SIG-M5 (cell line): ENCODE data around the gene TRPV4.

Experiments used
- DNase-seq: peaks from one replicate; lab custom pipeline; 2025; lab: John Stamatoyannopoulos, UW

Gene TRPV4

DNA sequence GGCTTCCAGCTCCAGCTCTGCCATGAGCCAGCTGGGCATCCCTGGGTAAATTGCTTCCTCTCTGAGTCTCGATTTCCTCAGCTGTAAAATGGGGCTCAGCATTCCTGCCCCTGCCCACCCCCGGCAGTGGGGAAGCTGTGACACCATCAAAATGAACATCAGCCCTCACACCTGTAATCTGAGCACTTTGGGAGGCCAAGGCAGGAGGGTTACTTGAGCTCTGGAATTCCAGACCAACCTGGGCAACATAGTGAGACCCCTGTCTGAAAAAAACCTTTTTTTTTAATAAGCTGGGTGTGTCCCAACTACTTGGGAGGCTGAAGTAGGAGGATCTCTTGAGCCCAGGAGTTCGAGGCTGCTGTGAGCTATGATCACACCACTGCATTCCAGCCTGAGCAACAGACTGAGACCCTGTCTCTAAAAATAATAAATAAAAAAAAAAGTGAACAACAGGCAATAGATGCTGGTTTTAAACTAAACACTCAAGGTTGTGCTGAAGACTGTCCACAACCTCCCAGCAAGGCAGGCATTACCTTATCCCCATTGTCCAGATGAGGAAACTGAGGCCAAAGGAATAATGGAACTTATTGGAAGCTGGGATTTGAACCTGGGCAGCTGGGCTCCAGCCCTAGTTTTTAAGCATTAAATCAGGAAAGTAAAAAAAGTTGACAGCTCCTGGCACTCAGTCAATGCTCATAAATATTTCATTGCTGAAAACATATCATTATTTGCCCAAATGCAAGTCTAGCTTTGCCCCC, 4.3 kb downstream of the TRPV4 start:
- DNase-seq: no peak

DNA sequence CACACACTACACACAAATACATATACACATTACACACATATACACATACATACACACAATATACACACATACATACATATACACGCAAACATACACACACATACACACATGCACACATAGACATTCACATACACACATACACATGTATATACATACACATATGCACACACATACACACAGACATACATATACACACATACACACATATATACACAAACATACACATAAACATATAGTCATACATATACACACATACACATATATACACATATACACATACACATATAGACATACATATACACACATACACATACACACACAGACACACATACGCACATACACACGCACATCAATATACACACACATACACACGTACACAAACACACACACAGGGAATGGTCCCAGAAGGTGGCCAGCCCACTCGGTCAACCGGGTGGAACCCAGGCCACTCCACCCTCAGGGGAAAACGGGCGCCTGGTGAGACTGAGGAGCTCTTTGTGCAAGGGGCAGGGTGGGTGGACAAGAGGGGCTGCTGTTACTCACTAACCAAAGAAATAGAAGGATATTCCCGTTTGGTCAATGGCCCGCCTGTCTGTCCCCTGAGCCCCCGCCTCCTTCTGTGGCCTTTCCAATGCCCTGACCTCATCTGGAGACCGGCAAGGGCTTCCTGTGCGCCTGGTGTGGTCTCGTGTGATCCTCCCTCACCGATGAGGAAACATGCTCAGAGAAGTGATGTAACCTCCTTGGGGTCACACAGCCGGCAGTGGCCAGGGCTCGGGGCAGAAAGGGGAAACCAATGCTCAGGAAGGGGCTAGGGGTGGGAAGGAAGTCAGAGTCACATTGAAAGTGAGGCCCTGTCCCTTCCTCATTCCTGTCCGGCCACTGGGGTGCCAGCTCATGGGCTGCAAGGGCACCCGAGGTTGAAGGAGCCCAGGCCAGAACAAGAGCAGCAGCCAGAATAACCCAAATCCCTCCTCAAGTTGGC, 5.3 kb downstream of the TRPV4 start:
- DNase-seq: no peak

DNA sequence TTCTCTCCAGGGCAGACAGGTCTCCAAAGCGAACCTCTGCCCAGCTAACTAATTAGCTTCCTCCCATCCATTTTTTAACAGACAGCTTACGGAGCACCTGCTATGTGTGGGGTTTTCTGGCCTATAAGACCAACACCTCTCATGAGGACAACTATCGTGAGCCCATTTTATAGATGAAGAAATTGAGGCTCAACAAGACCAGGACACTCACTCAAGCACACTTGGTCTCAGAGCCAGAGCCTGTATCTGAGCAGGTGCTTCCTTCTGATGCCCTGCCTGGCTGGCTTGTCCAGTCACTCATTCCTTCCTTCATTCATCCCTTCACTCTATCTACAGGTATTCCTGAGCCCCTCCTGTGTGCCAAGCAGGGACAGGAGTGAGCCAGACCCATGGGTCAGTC, 6.1 kb downstream of the TRPV4 start:
- no peak for DNase-seq

DNA sequence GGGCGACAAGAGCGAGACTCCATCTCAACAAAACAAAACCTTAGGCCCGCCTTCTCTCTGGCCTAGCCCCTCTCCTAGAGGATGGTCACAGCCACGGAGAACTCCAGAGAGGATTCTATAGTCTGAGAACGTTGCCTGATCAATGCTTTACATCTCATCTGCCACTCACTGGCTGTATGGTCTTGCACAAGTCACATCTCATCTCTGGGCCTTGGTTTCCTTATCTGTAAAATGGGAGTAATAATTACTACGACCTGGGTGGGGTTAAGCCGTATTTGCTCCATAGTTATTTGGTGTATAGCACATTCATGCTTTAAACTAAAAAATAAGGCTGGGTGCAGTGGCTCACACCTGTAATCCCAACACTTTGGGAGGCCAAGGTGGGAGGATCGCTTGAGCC, 8.5 kb downstream of the TRPV4 start:
- DNase-seq: no peak

DNA sequence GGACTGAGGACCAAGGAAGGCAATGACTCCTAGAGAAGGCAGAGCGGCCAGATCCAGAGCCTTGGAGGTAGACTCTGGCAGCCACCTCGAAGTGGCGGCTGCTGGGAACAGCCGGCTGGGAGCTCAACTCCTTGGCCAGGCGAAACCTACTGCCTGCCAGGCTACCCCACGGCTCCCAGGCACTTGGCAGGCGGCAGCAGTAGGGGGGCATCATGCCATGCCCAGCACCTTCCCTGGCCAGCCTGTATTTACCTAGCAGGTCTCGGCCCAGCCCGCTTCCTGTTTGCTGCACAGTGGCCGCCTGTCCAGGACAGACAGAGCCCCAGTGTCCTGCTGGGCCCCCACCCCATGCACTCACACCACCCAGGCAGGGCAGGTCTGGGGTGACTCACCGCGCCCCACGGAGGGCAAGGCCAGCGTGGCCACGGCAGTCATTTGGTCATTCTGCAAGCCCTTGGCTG, 10.2 kb downstream of the TRPV4 start:
- DNase-seq: no peak

DNA sequence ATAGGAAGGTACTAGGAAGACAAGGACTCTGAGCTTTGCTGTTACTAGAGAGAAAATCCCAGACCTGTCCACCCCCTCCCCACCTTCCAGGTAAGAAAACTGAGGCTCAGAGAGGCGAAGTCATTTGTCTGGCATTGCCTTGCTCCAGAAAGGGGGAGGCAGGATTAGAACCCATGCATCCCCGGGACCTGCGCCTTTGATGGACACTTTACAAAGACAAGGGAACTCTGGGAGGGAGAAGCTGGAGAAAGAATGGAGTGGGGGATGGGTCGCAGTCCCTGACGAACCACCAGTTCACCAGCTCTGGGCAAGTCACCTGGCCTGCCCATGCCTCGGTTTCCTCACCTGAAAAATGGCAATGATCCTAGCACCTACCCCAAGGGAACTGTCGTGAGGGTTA, 10.8 kb downstream of the TRPV4 start:
- no peak for DNase-seq

DNA sequence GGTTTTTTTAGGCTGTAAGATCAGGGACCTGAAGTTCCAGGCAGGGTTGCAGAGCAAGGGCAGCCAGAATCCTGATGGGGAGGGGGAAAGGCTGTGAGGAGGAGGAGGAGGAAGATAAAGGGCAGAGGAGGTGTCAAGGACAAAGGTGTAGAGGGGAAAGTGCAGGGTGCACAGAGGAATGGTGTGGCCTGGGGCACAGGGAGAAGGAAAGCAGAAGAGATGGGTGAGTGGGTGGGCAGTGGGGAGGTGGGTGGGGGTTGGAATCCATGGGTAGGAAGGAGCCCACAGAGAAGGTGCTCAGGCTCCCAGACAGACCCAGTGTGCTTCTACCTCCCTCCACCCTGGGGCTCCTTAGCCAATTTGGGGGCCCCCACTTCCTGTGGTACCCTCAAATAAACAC, 11.2 kb downstream of the TRPV4 start:
- DNase-seq: no peak

DNA sequence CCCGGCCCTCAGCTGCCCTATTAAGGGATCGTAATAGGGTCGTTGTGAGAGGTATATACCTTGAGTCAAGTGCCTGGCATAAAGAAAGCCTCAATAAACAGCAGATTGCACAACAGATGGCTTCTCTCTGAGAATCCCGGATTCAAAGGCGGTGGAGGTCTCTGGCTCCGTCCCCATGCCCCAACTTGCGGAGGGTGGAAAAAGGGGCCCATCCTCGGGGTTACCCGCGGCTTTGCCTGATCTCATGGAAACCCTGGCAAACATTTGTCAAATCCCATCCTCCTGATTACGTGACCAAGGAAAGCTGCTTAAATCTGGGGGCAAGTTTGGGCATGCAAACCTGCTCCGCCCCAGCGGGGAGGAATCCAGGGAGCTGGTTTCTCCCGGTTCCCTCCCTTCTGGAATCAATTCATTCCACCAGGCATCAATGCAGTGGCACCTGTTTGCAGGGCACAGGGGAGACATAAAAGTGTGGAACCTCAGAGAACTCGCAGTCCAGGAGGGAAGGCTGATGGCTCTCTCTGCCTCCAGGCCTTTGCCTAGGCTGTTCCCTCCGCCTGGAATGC, 12.3 kb downstream of the TRPV4 start:
- DNase-seq: no peak

DNA sequence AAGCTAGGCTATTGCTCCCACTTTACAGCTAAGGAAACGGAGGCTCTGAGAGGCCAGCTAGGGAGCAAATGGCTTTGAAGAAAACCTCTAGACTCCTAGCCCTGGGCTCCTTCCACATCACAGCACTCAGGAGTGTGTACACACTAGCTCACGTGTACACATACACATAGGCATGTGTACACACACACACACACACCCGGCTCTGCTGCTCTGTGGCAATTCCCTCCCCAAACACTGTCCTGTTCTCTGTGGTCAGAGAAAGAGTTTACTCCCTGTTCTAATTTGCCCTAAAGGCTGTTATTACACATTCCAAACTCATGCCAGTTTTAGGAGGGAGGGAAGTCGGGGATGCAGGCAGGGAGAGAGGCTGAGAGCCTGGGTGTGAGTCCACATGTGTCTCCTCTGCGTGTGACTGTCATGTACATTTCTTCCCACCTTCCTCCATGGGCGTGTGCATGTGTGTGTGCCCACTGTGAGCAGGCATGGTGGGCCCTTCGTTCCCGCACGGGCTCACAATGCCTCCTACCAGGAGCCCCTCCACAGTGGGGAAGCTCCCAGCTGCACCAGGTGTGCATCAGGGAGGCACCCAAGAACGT, 14.2 kb downstream of the TRPV4 start:
- DNase-seq: no peak

DNA sequence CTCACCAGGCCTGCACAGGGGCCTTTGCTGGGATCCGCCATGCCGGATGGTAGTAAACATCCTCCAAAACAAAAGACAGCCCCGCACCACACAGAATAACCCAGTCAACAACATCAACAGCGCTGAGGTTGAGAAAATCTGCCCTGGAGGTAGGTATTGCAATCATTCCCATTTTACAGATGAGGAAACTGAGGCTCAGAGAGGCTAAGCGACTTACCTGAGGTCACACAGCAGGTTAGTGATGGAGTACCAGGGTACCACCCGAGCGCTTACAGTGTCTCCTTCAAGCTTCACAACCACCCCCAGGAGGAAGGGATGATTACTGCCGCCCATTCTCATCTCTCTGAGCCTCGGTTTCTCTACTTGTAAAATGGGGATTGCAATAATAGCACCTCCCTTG, 14.9 kb downstream of the TRPV4 start:
- DNase-seq: no peak

DNA sequence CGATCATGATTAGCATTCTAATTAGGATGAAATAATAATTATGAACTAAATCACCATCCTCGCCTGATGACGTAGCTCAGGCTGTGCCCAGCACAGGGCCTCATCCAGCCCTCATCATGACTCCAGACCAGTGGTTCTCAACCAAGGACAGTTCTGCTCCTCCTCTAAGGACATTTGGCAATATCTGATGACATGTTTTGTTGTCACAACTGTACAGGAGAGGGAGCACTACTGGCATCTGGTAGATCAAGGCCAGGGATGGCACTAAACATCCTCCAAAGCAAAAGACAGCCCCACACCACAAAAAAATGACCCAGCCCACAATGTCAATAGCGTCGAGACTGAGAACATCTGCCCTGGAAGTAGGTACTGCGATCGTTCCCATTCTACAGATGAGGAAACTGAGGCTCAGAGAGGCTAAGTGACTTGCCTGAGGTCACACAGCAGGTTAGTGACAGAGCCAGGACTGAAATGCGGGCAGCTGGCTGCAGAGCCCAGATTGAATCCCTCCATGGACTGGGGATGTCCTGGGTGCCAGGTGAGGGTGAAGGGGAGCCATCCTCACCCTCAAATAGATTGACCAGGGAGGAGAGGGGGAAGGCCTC, 15.5 kb downstream of the TRPV4 start:
- DNase-seq: no peak

DNA sequence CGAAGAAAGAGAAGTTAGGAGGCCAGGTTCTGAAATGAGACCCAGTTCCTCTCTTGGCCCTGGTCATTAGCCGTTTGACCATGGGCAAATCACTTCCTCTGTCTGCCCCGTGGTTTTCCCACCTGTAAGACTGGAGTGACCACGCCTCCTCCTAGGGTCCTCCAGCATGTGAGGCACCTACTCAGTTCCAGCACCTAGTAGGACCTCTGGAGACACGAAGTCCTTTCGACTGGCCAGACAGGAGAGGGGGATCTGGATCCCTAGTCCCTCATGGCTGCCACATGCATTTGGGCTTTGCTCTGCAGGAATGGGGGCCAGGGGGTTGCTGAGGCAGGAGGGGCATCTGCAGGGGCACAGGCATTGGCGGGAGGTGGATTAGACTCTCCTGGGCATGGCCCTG, 16.3 kb downstream of the TRPV4 start:
- no peak for DNase-seq

DNA sequence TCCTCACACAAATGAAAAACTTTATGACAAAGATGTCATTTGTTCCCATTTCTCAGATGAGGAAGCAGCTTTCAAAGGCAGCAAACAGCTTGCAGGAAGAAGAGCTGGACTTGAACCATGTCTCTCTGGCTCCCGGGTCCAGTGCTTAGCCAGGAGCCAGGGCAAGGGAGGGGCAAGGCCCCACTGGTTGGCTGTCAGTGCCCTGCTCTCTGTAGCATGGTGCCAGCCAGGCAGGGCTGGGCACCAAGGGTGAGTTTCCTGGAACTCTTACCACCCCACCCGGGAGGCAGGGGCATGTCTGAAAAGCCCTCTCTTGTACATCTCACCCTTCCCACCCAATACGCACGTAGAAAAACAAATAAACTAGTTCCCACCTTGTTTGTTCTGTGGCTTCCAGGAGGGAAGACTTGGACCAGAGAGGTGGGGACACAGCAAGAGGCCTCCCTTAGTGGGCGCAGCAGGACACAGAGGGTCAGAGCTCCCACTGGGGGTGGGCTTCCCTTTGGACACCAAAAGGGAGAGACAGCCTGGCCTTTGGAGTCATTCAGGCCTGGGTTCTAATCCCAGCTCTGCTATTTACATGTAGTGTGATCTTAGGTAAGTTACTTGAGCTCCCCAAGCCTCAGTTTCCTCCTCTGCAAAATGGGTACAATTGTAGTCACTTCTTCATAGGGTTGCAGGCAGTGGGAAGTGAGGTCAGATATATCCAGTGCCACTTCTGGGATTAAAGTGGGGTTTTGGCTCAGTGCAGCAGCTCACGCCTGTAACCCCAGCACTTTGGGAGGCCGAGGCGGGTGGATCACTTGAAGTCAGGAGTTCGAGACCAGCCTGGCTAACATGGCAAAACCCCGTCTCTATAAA, 17.2 kb downstream of the TRPV4 start:
- no peak for DNase-seq

DNA sequence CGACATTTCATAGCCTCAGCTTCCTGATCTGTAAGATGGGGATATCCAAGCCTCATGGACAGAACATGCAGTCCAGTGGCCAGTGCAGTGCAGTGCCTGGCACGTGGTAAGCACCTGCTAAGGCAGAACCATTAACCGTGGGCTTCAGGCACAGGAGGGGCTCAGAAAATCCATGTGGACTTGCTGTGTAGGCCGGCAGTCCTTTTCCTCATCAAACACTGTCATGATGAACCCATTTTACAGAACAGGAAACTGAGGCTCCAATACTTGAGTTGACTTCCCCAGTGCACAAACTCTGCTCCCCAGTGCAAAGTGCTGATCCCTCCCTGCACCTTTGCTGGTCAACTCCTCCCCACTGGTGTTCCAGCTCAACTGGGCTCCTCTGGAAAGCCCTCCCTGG, 18.0 kb downstream of the TRPV4 start:
- no peak for DNase-seq

DNA sequence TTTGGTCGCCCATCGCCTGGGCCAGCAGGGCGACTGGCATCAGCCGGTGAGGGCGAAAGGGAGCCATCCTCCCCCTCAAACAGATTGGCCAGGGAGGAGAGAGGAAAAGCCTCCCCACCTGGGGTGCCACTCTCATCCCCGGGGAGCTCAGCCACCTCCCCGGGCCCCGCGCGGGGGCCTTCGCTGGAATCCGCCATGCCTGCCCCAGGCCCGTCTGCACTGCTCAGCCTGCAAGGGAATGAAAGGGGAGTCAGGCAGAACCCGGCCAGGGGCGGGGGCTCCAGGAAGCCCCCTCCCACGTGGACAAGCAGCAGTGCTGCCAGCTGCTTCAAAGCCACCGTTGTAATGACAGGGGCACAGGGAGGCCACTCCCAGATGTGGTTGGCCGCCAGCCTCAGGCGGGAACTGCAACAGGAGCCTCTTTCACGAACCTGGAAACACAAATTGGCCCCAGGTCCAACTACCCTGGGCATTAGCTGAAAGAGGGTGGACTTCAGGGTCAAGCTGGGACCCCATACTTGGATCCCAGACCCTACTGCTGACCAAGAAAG, 18.5 kb downstream of the TRPV4 start:
- DNase-seq: no peak

DNA sequence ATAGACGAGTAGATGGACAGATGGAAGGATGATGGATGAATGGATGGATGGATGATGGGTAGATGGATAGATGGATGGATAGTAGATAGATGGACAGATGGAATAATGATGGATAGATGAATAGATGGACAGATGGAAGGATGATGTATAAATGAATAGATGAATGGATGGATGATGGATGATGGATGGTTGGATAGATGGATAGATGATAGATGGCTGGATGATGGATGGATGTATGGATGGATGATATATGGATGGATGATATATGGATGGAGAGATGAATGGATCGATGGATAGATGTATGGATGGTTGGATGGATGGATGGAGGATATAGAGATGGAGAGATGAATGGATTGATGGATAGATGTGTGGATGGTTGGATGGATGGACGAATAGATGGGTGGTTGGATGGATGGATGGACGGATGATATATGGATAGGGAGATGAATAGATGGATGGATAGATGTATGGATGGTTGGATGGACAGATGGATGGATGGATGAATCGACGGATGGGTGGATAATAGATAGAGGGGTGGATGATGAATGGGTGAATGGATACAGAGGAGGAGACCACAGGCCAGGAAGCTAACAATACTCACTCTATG, 19.3 kb downstream of the TRPV4 start:
- DNase-seq: no peak

DNA sequence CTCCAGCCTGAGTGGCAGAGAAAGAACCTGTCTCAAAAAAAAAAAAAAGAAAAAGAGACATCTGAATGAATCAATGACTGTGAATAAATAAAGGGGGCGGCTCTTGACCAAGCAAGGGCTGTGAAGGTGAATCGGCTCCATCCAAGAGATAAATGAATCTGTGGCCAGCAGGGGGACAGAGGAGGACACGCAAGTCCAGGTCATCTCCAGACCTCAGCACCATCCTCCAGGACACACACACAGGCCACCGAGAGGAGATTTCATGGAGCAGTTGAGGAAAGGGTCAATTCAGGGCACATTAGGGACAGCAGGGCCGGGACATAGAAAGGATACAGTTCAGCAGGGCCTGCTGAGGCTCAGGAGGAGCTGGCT, 21.6 kb downstream of the TRPV4 start:
- DNase-seq: no peak

DNA sequence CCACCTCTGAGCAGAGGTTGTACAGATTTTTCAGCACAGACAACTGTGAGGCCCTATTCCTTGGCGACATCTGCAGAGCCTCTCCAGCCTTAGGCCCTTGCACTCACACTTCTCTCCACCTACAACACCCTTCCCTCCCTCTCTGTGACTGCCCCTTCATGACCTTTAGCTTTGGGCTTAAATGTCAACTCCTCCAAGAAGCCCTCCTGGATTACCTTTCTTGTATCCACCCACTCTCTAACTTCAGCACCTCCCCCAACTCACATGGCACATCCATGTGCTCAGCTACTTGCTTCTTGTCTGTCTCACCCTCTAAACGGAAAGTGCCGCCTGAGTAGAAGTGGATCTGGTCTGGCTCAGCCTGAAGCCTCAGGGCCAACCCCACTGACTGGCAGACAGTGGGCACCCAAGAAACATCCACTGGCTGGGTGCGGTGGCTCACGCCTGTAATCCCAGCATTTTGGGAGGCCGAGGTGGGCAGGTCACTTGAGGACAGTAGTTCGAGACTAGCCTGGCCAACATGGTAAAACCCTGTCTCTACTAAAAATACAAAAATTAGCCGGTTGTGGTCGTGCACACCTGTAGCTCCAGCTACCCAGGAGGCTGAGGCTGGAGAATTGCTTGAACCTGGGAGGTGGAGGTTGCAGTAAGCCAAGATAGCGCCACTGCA, 22.1 kb downstream of the TRPV4 start:
- DNase-seq: no peak

DNA sequence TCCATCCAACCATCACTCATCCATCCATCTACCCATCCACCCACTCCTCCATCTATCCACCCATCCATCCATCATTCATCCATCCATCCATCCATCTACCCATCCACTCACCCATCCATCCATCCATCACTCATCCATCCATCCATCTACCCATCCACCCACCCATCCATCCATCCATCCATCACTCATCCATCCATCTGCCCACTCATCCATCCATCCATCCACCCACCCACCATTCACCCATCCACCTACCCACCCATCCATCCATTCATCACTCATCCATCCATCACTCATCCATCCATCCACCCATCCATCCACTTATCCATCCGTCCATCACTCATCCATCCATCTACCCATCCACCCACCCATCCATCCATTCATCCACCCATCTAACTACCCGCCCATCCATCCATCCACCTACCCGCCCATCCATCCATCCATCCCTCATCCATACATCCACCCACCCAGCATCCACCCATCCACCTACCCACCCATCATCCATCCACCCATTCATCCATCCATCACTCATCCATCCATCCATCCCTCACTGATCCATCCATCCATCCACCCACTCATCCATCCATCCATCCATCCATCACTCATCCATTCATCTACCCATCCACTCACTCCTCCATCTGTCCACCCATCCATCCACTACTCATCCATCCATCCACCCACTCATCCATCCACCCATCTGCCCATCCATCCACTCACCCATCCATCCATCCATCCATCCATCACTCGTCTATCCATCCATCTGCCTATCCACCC, 24.1 kb downstream of the TRPV4 start:
- no peak for DNase-seq
